ENCODE measurements around the gene ACAD10.
"Not testable (repeated sequence)": the region's sequence is repeated elsewhere in the genome, so short reads cannot be mapped to it uniquely, and the experiment has no call there.

Gene ACAD10

DNA sequence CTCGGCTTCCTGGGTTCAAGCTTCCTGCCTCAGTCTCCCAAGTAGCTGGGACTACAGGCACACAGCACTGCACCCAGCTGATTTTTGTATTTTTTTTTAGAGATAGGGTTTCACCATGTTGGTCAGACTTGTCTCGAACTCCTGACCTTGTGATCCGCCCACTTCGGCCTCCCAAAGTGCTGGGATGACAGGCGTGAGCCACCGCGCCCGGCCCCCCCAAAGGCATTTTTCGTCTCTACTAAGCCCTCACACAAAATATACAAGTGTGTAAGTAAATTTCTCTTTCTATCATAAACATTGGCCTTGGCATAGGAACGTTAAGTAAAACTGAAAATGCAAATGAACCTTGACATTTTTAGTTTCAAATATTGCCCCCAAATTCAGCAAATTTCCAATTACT is 2.1 kb downstream of the ACAD10 start:
- no peak for DNase-seq

DNA sequence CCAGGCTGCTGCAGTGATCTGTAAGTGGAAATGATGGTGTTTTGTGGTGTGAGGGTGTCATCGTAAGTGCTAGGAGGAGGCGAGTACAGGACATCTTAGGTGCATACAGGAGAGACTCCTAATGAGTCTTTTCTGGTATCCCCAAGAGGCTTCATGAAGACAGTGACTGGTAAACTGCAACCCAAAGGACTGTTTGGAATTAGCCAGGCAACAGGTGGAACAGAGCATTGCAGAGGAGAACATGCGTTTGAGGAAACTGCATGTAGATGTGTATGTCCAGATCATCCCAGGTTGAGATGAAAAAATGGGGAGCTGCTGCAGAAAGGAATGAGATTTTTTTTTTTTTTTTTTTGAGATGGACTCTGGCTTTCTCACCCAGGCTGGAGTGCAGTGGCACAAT is 5.4 kb downstream of the ACAD10 start:
- DNase-seq: no peak

- no peak for DNase-seq
These were observed 6.8 kb downstream of the ACAD10 start for GRCh38 chr12:111692575-111693210.

- no peak for DNase-seq
These were observed 8.0 kb downstream of the ACAD10 start for GRCh38 chr12:111693818-111694217.

DNA sequence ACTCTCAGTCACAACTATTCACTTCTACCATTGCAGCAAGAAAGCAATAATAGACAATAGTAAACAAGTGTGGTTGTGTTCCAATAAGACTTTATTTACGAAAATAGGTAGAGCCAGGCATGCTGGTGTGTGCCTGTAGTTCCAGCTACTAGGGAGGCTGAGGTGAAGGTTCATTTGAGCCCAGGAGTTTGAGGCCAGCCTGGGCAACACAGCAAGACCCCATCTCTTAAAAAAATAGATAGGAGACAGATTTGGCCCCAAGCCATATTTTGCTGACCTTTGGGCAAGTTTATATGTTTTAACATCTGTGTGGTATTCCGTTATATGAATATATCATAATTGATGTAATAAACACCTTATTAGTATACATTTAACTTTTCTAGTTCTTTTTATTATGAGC is 14.1 kb downstream of the ACAD10 start:
- DNase-seq: no peak

- no peak for DNase-seq
These were observed 19.8 kb downstream of the ACAD10 start for GRCh38 chr12:111705672-111706071.

- no peak for DNase-seq
These were observed 20.3 kb downstream of the ACAD10 start for GRCh38 chr12:111706145-111706544.

- no peak for DNase-seq
These were observed 29.4 kb downstream of the ACAD10 start for GRCh38 chr12:111715279-111715678.

- not testable (repeated sequence) for DNase-seq
These were observed 33.5 kb downstream of the ACAD10 start for GRCh38 chr12:111719316-111719715.

- no peak for DNase-seq
These were observed 34.6 kb downstream of the ACAD10 start for GRCh38 chr12:111720457-111720856.

DNA sequence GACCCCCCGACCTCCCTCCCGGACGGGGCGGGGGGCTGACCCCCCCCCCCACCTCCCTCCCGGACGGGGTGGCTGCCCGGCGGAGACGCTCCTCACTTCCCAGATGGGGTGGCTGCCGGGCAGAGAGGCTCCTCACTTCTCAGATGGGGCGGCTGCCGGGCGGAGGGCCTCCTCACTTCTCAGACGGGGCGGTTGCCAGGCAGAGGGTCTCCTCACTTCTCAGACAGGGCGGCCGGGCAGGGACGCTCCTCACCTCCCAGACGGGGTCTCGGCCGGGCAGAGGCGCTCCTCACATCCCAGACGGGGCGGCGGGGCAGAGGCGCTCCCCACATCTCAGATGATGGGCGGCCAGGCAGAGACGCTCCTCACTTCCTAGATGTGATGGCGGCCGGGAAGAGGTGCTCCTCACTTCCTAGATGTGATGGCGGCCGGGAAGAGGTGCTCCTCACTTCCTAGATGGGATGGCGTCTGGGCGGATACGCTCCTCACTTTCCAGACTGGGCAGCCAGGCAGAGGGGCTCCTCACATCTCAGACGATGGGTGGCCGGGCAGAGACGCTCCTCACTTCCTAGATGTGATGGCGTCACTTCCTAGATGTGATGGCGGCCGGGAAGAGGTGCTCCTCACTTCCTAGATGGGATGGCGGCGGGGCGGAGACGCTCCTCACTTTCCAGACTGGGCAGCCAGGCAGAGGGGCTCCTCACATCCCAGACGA is 38.0 kb downstream of the ACAD10 start:
- DNase-seq: not testable (repeated sequence)

GRCh38 chr12:111728795-111729194 is 42.9 kb downstream of the ACAD10 start:
- no peak for DNase-seq

GRCh38 chr12:111730420-111730819 is 44.6 kb downstream of the ACAD10 start:
- no peak for DNase-seq

GRCh38 chr12:111732786-111733185 is 46.9 kb downstream of the ACAD10 start:
- no peak for DNase-seq

- DNase-seq: no peak
These were observed 47.6 kb downstream of the ACAD10 start for GRCh38 chr12:111733340-111733915.

DNA sequence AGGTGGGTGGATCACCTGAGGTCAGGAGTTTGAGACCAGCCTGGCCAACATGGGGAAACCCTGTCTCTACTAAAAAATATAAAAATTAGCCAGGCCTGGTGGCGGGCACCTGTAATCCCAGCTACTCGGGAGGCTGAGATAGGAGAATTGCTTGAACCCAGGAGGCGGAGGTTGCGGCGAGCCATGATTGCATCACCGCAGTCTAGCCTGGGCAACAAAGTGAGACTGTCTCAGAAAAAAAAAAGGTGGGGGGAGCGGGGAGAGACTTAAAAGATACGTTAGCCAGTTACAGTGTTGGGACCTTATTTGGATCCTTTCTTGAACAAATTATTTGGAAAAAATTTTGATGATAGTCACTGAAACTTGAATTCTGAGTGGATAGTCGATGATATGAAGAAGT is 53.7 kb downstream of the ACAD10 start:
- not testable (repeated sequence) for DNase-seq

- DNase-seq: no peak
These were observed 55.5 kb downstream of the ACAD10 start for GRCh38 chr12:111741235-111741812.

- DNase-seq: no peak
These were observed 59.4 kb downstream of the ACAD10 start for GRCh38 chr12:111745211-111745610.

DNA sequence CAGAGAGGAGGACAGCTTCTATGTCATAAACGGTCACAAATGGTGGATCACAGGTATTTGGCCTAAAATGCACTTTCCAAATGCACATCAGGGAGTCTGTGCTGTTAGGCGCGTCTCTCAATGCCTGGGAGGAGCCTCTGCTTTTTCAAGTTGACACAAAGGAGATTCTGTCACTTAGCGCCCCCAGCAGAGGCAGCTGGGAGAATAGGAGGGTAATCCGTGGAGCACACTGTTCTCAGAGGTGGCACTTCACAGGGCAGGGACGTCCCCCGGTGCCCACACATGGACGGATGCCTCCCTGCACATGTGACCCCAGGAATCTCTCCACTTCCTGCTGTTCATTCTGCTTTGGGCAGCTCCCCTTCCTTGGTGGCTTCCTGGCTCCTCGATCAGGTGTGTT is 61.5 kb downstream of the ACAD10 start:
- no peak for DNase-seq

- no peak for DNase-seq
These were observed 62.4 kb downstream of the ACAD10 start for GRCh38 chr12:111748151-111748672.

DNA sequence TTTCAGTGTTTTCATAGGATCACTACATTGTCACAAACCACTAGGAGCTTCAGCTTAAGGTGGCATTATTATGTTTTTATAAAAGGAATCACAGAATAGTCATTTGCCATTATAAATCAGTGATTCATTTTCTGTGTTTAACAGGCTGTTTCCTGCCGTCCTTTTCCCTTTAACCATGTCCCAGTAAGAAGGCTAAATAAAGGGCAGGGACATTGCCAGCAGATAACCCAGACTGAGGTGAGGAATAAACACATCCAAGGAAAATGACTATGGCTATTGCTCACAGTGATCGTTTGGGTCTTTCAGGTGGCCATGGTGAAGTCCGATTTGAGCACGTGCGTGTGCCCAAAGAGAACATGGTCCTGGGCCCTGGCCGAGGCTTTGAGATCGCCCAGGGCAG is 63.0 kb downstream of the ACAD10 start:
- no peak for DNase-seq

DNA sequence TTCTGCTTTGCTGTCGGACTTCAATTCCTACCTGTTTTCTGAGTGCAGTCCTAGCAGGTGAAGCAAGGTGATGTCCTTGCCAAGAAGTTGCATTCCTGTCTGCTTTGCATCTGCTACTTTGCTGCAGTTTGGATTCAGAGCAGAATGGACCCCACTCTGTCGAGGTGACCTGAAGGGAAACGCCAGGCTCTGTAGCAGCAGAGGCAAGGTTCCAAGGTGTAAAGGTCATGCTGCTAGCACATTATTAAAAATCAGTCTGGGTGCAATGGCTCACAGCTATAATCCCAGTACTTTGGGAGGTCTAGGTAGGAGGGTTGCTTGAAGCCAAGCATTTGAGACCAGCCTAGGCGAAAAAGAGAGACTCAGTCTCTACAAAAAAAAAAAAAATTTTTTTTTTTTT is 63.5 kb downstream of the ACAD10 start:
- no peak for DNase-seq

GRCh38 chr12:111753144-111753881 is 67.5 kb downstream of the ACAD10 start:
- DNase-seq: peak in 1 of 2 donors; percentile 16

Measured in CD4-positive, alpha-beta T cell treated with Interleukin-1 beta for 1 hour (primary cell).